Ovary (tissue), 1 donor: ENCODE results near the gene MRPL55.

Experiments used
- EP300 ChIP-seq: sonication (generic); formaldehyde crosslinking; IDR thresholded peaks from one replicate; pipeline ENCODE4 v1.6.1; 2017; ENCODE audit warnings: antibody characterized with exemption
- POLR2A ChIP-seq: fragments of 450-650 bp; IDR thresholded peaks from one replicate; pipeline ENCODE4 v1.6.1; 2017; ENCODE audit warnings: antibody characterized with exemption, mild to moderate bottlenecking, moderate library complexity

DNA sequence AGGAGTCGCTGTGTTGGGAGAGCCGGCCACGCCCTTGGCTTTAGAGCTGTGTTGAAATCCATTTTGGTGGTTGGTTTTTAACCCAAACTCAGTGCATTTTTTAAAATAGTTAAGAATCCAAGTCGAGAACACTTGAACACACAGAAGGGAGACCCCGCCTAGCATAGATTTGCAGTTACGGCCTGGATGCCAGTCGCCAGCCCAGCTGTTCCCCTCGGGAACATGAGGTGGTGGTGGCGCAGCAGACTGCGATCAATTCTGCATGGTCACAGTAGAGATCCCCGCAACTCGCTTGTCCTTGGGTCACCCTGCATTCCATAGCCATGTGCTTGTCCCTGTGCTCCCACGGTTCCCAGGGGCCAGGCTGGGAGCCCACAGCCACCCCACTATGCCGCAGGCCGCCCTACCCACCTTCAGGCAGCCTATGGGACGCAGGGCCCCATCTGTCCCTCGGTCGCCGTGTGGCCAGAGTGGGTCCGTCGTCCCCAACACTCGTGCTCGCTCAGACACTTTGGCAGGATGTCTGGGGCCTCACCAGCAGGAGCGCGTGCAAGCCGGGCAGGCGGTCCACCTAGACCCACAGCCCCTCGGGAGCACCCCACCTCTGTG lies 10.7 kb downstream of the MRPL55 start:
- no peak for TF ChIP-seq POLR2A
- TF ChIP-seq EP300, result no peak
